ENCODE results near the gene GPER1.
"Not testable (repeated sequence)": the region's sequence is repeated elsewhere in the genome, so short reads cannot be mapped to it uniquely, and the experiment has no call there.

GPER1 gene

GRCh38 chr7:1123715-1124114 is 35.8 kb downstream of the GPER1 start:
- FAIRE-seq: no peak

- FAIRE-seq: no peak
Measured at GRCh38 chr7:1124164-1124563, 36.3 kb downstream of the GPER1 start.

- FAIRE-seq: no peak
Measured at GRCh38 chr7:1124816-1125602, 37.1 kb downstream of the GPER1 start.

- no peak for FAIRE-seq
Measured at GRCh38 chr7:1125603-1125969, 37.7 kb downstream of the GPER1 start.

- no peak for FAIRE-seq
Measured at GRCh38 chr7:1127001-1127400, 39.1 kb downstream of the GPER1 start.

GRCh38 chr7:1129431-1129830 is 41.5 kb downstream of the GPER1 start:
- no peak for FAIRE-seq

- no peak for FAIRE-seq
Measured at GRCh38 chr7:1130021-1130990, 42.4 kb downstream of the GPER1 start.

- FAIRE-seq: no peak
Measured at GRCh38 chr7:1131471-1132265, 43.8 kb downstream of the GPER1 start.

- no peak for FAIRE-seq
Measured at GRCh38 chr7:1134951-1135350, 47.0 kb downstream of the GPER1 start.

GRCh38 chr7:1136841-1137516 is 49.1 kb downstream of the GPER1 start:
- FAIRE-seq: no peak

GRCh38 chr7:1137517-1138167 is 49.7 kb downstream of the GPER1 start:
- FAIRE-seq: no peak

- no peak for FAIRE-seq
Measured at GRCh38 chr7:1140476-1141104, 52.7 kb downstream of the GPER1 start.

- no peak for FAIRE-seq
Measured at GRCh38 chr7:1141651-1142050, 53.7 kb downstream of the GPER1 start.

GRCh38 chr7:1142051-1142635 is 54.2 kb downstream of the GPER1 start:
- no peak for FAIRE-seq

GRCh38 chr7:1143031-1143430 is 55.1 kb downstream of the GPER1 start:
- not testable (repeated sequence) for FAIRE-seq

All from colon (tissue), 2 donors.